ENCODE data around the gene MARCOL.
"Not testable (repeated sequence)": the region's sequence is repeated elsewhere in the genome, so short reads cannot be mapped to it uniquely, and the experiment has no call there.

Gene MARCOL

GRCh38 chr5:148261221-148261620, 22.9 kb downstream of the MARCOL start:
- H3K27ac ChIP-seq = no peak overlapping the region
- DNase-seq (ENCODE audit: low read depth, low spot score) = no peak

- peak overlapping the region; percentile 31 for H3K27ac ChIP-seq
- DNase-seq (ENCODE audit: low read depth, low spot score) = no peak
Measured at GRCh38 chr5:148267962-148268361, 29.6 kb downstream of the MARCOL start.

GRCh38 chr5:148268566-148268965, 30.2 kb downstream of the MARCOL start, which contains the start of gene SPINK13:
Gene SPINK13 (plus strand): TSS chr5:148268794. CDS start chr5:148270073, 1,279 bp downstream.
- H3K27ac ChIP-seq = peak within 1 kb of the TSS; percentile 31
- peak; percentile 65 for DNase-seq (ENCODE audit: low read depth, low spot score)

- not testable (repeated sequence) for DNase-seq (ENCODE audit: low read depth, low spot score); H3K27ac ChIP-seq
Measured at GRCh38 chr5:148275129-148275528, 36.8 kb downstream of the MARCOL start.

- not testable (repeated sequence) for H3K27ac ChIP-seq; DNase-seq (ENCODE audit: low read depth, low spot score)
Measured at GRCh38 chr5:148280893-148281292, 42.6 kb downstream of the MARCOL start.

GRCh38 chr5:148281336-148281735, 43.0 kb downstream of the MARCOL start:
- not testable (repeated sequence) for DNase-seq (ENCODE audit: low read depth, low spot score); H3K27ac ChIP-seq

DNA sequence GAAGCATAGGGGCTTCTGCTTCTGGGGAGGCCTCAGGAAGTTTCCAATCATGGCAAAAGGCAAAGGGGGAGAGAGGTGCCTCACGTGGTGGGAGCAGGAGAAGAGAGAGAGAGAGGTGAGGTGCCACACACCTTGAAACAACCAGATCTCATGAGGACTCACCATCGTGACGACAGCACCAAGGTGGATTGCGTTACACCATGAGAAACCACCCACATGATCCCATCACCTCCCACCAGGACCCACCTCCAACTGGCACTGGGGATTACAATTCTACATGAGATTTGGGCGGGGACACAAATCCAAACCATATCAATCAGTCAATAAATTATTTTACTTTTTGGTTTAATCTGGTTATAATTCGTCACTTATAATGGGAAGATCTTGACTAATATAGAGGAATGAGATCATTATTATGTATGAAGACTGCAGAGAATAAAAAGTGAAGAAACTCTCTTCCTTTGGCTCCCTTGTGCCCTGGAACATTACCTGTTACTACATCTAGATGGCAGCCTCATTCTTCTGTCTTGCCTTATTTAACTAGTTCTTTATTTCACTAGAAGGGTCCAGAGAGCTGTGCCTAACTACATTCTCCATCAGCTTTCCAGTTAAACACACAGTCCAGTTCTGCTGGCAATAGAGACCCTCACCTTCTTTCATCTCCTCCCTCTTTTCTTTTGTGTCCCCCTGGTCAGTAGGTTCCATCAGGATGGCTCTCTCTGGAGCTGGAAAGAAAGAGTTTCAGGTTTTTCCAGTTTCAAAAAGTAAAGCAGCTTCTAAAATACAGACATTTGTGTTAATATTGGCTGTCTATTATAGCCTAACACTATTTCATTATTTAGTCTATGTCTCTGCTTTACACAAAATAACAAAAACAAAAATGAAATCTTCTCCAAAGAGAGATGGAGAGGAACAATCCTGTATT, 52.2 kb downstream of the MARCOL start:
- no peak overlapping the region for H3K27ac ChIP-seq
- DNase-seq (ENCODE audit: low read depth, low spot score) = no peak

Data from epithelial cell of prostate (primary cell).